Kidney tubule cell (primary cell): ENCODE results near the gene PLPPR4.

Source experiments
- DNase-seq: peaks from one replicate; pipeline ENCODE4 v3.0.0-alpha.2; 2018; ENCODE audit warnings: low spot score

The PLPPR4 gene

GRCh38 chr1:99347041-99347684 lies 82.9 kb downstream of the PLPPR4 start:
- no peak for DNase-seq

- no peak for DNase-seq
Measured at GRCh38 chr1:99348397-99349132, 84.3 kb downstream of the PLPPR4 start.

- DNase-seq: no peak
Measured at GRCh38 chr1:99352821-99353220, 88.5 kb downstream of the PLPPR4 start.

GRCh38 chr1:99358770-99359169 lies 94.5 kb downstream of the PLPPR4 start:
- DNase-seq: no peak
